HepG2 (cell line): ENCODE measurements around the gene PIGV. TPM values are rescaled to one million over a fixed set of nuclear protein-coding genes. Genes with fewer than 3 reads are reported as not detected.
A peak's percentile ranks its signal among the peaks of the same experiment; 100 is the strongest.

Source experiments
- ELF1 ChIP-seq: sonication (generic); formaldehyde crosslinking; IDR thresholded peaks from 2 replicates; pipeline ENCODE4 v1.4.0; 2020; ENCODE audit warnings: missing genetic modification reagents
- ETS1 ChIP-seq: sonication (generic); formaldehyde crosslinking; IDR thresholded peaks from 2 replicates; pipeline ENCODE4 v1.4.0; 2020; ENCODE audit warnings: missing genetic modification reagents
- ETV5 ChIP-seq: IDR thresholded peaks from 2 replicates; pipeline ENCODE4 v1.6.1; 2018; ENCODE audit warnings: missing biosample characterization, missing genetic modification reagents, inconsistent platforms, borderline replicate concordance
- FOXK1 ChIP-seq: sonication (generic); formaldehyde crosslinking; IDR thresholded peaks from 2 replicates; pipeline ENCODE4 v1.4.0; 2020; ENCODE audit warnings: low read depth, missing genetic modification reagents, borderline replicate concordance
- FOXM1 ChIP-seq: sonication (generic); formaldehyde crosslinking; IDR thresholded peaks from 2 replicates; pipeline ENCODE4 v1.5.0; 2020; ENCODE audit warnings: missing genetic modification reagents
- FOXO1 ChIP-seq: sonication (generic); formaldehyde crosslinking; IDR thresholded peaks from 2 replicates; pipeline ENCODE4 v1.4.0; 2020; ENCODE audit warnings: missing genetic modification reagents
- IRF9 ChIP-seq: sonication (generic); formaldehyde crosslinking; IDR thresholded peaks from 2 replicates; pipeline ENCODE4 v1.8.0; 2022; ENCODE audit warnings: missing genetic modification reagents, mild to moderate bottlenecking, borderline replicate concordance
- NCOA2 ChIP-seq: sonication (generic); formaldehyde crosslinking; IDR thresholded peaks from 2 replicates; pipeline ENCODE4 v1.8.0; 2022; ENCODE audit warnings: inconsistent platforms
- PLRG1 ChIP-seq: fragments of 450-650 bp; conservative IDR thresholded peaks from 2 replicates; pipeline ENCODE4 v1.6.1; 2016
- RORA ChIP-seq: sonication (generic); formaldehyde crosslinking; IDR thresholded peaks from 2 replicates; pipeline ENCODE4 v1.5.0; 2020; ENCODE audit warnings: mild to moderate bottlenecking, missing genetic modification reagents, moderate library complexity
- RXRB ChIP-seq: IDR thresholded peaks from 2 replicates; pipeline ENCODE4 v1.6.1; 2016; ENCODE audit warnings: borderline replicate concordance, missing genetic modification reagents, missing compliant biosample characterization
- SMARCE1 ChIP-seq: fragments of 450-650 bp; IDR thresholded peaks from 2 replicates; pipeline ENCODE4 v1.6.1; 2017; ENCODE audit warnings: borderline replicate concordance
- SNAPC2 ChIP-seq: sonication (generic); formaldehyde crosslinking; IDR thresholded peaks from 2 replicates; pipeline ENCODE4 v1.8.1; 2022; ENCODE audit warnings: mild to moderate bottlenecking, missing genetic modification reagents
- SYNCRIP ChIP-seq: fragments of 200-400 bp; formaldehyde crosslinking; IDR thresholded peaks from 2 replicates; pipeline ENCODE4 v1.6.1; 2018; ENCODE audit warnings: mild to moderate bottlenecking, low read depth, low read length; ENCODE audit not compliant: insufficient read depth
- TERF1 ChIP-seq: sonication (generic); formaldehyde crosslinking; IDR thresholded peaks from 2 replicates; pipeline ENCODE4 v1.8.0; 2022; ENCODE audit warnings: mild to moderate bottlenecking, missing genetic modification reagents, moderate library complexity
- ZMYM4 ChIP-seq: sonication (generic); formaldehyde crosslinking; IDR thresholded peaks from 2 replicates; pipeline ENCODE4 v1.8.1; 2023; ENCODE audit warnings: mild to moderate bottlenecking, missing genetic modification reagents
- ZNF121 ChIP-seq: sonication (generic); formaldehyde crosslinking; IDR thresholded peaks from 2 replicates; pipeline ENCODE4 v1.5.0; 2020; ENCODE audit warnings: mild to moderate bottlenecking, missing genetic modification reagents
- ZNF225 ChIP-seq: sonication (generic); formaldehyde crosslinking; IDR thresholded peaks from 2 replicates; pipeline ENCODE4 v1.4.0; 2020; ENCODE audit warnings: mild to moderate bottlenecking, missing genetic modification reagents
- ZNF232 ChIP-seq: sonication (generic); formaldehyde crosslinking; IDR thresholded peaks from 2 replicates; pipeline ENCODE4 v1.4.0; 2020; ENCODE audit warnings: missing genetic modification reagents, borderline replicate concordance
- ZNF253 ChIP-seq: sonication (generic); formaldehyde crosslinking; IDR thresholded peaks from 2 replicates; pipeline ENCODE4 v1.8.0; 2022; ENCODE audit warnings: mild to moderate bottlenecking, missing genetic modification reagents, borderline replicate concordance
- ZNF546 ChIP-seq: sonication (generic); formaldehyde crosslinking; conservative IDR thresholded peaks from 2 replicates; pipeline ENCODE4 v1.8.1; 2023; ENCODE audit warnings: mild to moderate bottlenecking, missing genetic modification reagents
- ZNF674 ChIP-seq: sonication (generic); formaldehyde crosslinking; IDR thresholded peaks from 2 replicates; pipeline ENCODE4 v1.5.0; 2020; ENCODE audit warnings: low read depth, mild to moderate bottlenecking, missing genetic modification reagents
- ZNF7 ChIP-seq: IDR thresholded peaks from 2 replicates; pipeline ENCODE4 v1.6.1; 2016; ENCODE audit warnings: missing biosample characterization, missing genetic modification reagents
- ZNF775 ChIP-seq: sonication (generic); formaldehyde crosslinking; IDR thresholded peaks from 2 replicates; pipeline ENCODE4 v1.4.0; 2020; ENCODE audit warnings: missing genetic modification reagents, mild to moderate bottlenecking, moderate library complexity, borderline replicate concordance
- polyA plus RNA-seq, 8 experiments: library from polyadenylated mRNA; depleted of rRNA in 3 of 8; stranded (reverse) in 7 of 8; unstranded in 1 of 8; fragments of >200 nt; fragmentation: Illumina TruSeq in 4 of 8; extraction: Trizol in 4 of 8; gene quantifications; 2 replicates each; pipeline versions ENCODE4 v1.2.1 to v1.2.3, GENCODE V29; 2011 to 2016; ENCODE audit warnings: low read depth in 4 of 8, missing spikeins in 1 of 8, mixed read lengths in 1 of 8; ENCODE audit not compliant: insufficient read depth in 1 of 8
- total RNA-seq, 5 experiments: library from RNA; depleted of rRNA; stranded (reverse); fragments of >200 nt; fragmentation: Illumina TruSeq; extraction: Trizol; gene quantifications; 2 replicates each; pipeline ENCODE4 v1.2.3, GENCODE V29; 2016; ENCODE audit warnings: low read depth in 1 of 5
- TF ChIP-seq, protein P1 (sequence below): IDR thresholded peaks from 2 replicates; pipeline ENCODE4 v1.6.1; 2012; ENCODE audit warnings: inconsistent platforms
- TF ChIP-seq, protein P2 (sequence below): sonication (generic); formaldehyde crosslinking; IDR thresholded peaks from 2 replicates; pipeline ENCODE4 v1.5.1; 2020; ENCODE audit warnings: mild to moderate bottlenecking, moderate library complexity, missing genetic modification reagents

Gene PIGV
- total and polyA plus RNA-seq, 2 of the 13 experiments (the other 11 are each of a cell fraction or from before 2014, with no cell fraction given), result 13.5 to 22.7 TPM

- TF ChIP-seq ZNF225 (CRISPR knock-in tag) (no peak), RORA (CRISPR knock-in tag) (no peak), FOXO1 (CRISPR knock-in tag) (no peak), ETS1 (CRISPR knock-in tag) (no peak), ELF1 (CRISPR knock-in tag) (peak; percentile 58), ZNF232 (CRISPR knock-in tag) (no peak), FOXM1 (CRISPR knock-in tag) (no peak), SMARCE1 (no peak), PLRG1 (no peak), NCOA2 (CRISPR knock-in tag) (no peak), ZNF253 (CRISPR knock-in tag) (no peak), FOXK1 (CRISPR knock-in tag) (peak; percentile 34; the same call in 1 of the 2 replicates), ZNF121 (CRISPR knock-in tag) (no peak), ZNF674 (CRISPR knock-in tag) (no peak), ETV5 (CRISPR knock-in tag) (peak; percentile 88; the same call in 1 of the 2 replicates), TERF1 (CRISPR knock-in tag) (no peak), IRF9 (CRISPR knock-in tag) (no peak), RXRB (CRISPR knock-in tag) (0 out of 2 replicates have a peak, but pooled peaks have one; percentile 22), ZNF7 (peak; percentile 99), ZNF775 (CRISPR knock-in tag) (no peak), ZMYM4 (CRISPR knock-in tag) (no peak), ZNF546 (CRISPR knock-in tag) (no peak), SYNCRIP (no peak), SNAPC2 (CRISPR knock-in tag) (no peak)
- TF ChIP-seq, protein P1, sequence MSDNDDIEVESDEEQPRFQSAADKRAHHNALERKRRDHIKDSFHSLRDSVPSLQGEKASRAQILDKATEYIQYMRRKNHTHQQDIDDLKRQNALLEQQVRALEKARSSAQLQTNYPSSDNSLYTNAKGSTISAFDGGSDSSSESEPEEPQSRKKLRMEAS, result no peak
- TF ChIP-seq, protein P2, sequence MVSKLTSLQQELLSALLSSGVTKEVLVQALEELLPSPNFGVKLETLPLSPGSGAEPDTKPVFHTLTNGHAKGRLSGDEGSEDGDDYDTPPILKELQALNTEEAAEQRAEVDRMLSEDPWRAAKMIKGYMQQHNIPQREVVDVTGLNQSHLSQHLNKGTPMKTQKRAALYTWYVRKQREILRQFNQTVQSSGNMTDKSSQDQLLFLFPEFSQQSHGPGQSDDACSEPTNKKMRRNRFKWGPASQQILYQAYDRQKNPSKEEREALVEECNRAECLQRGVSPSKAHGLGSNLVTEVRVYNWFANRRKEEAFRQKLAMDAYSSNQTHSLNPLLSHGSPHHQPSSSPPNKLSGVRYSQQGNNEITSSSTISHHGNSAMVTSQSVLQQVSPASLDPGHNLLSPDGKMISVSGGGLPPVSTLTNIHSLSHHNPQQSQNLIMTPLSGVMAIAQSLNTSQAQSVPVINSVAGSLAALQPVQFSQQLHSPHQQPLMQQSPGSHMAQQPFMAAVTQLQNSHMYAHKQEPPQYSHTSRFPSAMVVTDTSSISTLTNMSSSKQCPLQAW (CRISPR knock-in tag), result peak; percentile 47; the same call in 1 of the 2 replicates
Observed at GRCh38 chr1:26744075-26744959, 43.4 kb upstream of the PIGV start (continued).
